Measurements from ENCODE around the gene AP4S1.
A peak's percentile ranks its signal among the peaks of the same experiment; 100 is the strongest.

The AP4S1 gene

DNA sequence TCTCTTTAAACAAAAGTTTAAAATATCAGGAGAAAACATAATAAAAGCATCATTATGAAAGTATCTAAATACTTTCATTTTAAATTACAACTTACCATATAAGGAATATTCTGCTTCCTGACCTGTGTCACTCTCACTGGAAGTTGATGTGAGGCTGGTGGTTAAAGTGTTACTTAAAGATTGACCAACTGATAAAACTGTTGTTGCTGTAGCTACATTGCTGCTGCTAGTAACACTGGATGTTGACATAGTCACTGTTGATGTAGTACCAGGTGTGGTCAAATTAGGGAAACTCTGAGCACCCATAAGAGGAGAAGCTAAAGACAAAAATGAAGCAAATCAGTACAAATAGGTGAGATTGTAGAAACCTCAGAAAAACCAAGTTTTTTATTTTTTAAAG, 102.2 kb downstream of the AP4S1 start:
- TF ChIP-seq EZH2 (IDR thresholded peaks at IDR 0.05; ENCODE audit: borderline replicate concordance, low read depth, low read length, severe bottlenecking) (no peak), CTCF (IDR thresholded peaks at IDR 0.05; ENCODE audit: borderline replicate concordance, extremely low read depth, low read length, poor library complexity, severe bottlenecking) (no peak)
- peaks cover 79% of the 10 kb centered on the region for H3K36me3 ChIP-seq (ENCODE audit: insufficient read depth, low read length)
- H4K20me1 ChIP-seq (ENCODE audit: insufficient read depth, low read length): peaks cover 7% of the 10 kb centered on the region; the same call in 1 of the 2 replicates
- H3K4me2 ChIP-seq (ENCODE audit: insufficient read depth, low read length): no peak overlapping the region
- H3K27ac ChIP-seq (ENCODE audit: low read length): no peak overlapping the region
- ATAC-seq (ENCODE audit: insufficient read depth, low read depth) (peak; percentile 23; the same call in 1 of the 3 replicates), DNase-seq (no peak)
- no peak overlapping the region for H3K4me3 ChIP-seq (ENCODE audit: low read depth in 1 of 2, low read length in 2 of 2)
- H3K9ac ChIP-seq (ENCODE audit: low read depth, low read length): no peak overlapping the region
- no peak overlapping the region for H2AFZ ChIP-seq (ENCODE audit: low read depth, low read length)
- no peaks in the 10 kb centered on the region for H3K4me1 ChIP-seq (ENCODE audit: insufficient read depth, low read length)
- H3K27me3 ChIP-seq (ENCODE audit: insufficient read depth, low read length, poor library complexity): no peaks in the 10 kb centered on the region
- no peaks in the 10 kb centered on the region for H3K79me2 ChIP-seq (ENCODE audit: insufficient read depth, low read length)
- H3K9me3 ChIP-seq (ENCODE audit: insufficient read depth, low read length, severe bottlenecking): no peaks in the 10 kb centered on the region

- Histone ChIP-seq H3K27me3 (ENCODE audit: insufficient read depth, low read length, poor library complexity) (no peaks in the 10 kb centered on the region), H3K4me1 (ENCODE audit: insufficient read depth, low read length) (no peaks in the 10 kb centered on the region), H3K79me2 (ENCODE audit: insufficient read depth, low read length) (no peaks in the 10 kb centered on the region), H3K27ac (ENCODE audit: low read length) (no peak overlapping the region), H2AFZ (ENCODE audit: low read depth, low read length) (no peak overlapping the region), H3K9me3 (ENCODE audit: insufficient read depth, low read length, severe bottlenecking) (no peaks in the 10 kb centered on the region), H3K4me3 (ENCODE audit: low read depth in 1 of 2, low read length in 2 of 2) (no peak overlapping the region), H3K4me2 (ENCODE audit: insufficient read depth, low read length) (no peak overlapping the region), H3K36me3 (ENCODE audit: insufficient read depth, low read length) (peaks cover 80% of the 10 kb centered on the region), H3K9ac (ENCODE audit: low read depth, low read length) (no peak overlapping the region), H4K20me1 (ENCODE audit: insufficient read depth, low read length) (peaks cover 7% of the 10 kb centered on the region; the same call in 1 of the 2 replicates)
- no peak for DNase-seq
- no peak for ATAC-seq (ENCODE audit: insufficient read depth, low read depth)
- TF ChIP-seq EZH2 (IDR thresholded peaks at IDR 0.05; ENCODE audit: borderline replicate concordance, low read depth, low read length, severe bottlenecking) (no peak), CTCF (IDR thresholded peaks at IDR 0.05; ENCODE audit: borderline replicate concordance, extremely low read depth, low read length, poor library complexity, severe bottlenecking) (no peak)
Measured at GRCh38 chr14:31128601-31129526, 103.4 kb downstream of the AP4S1 start.

- Histone ChIP-seq H4K20me1 (ENCODE audit: insufficient read depth, low read length) (peaks cover 7% of the 10 kb centered on the region; the same call in 1 of the 2 replicates), H3K9me3 (ENCODE audit: insufficient read depth, low read length, severe bottlenecking) (no peaks in the 10 kb centered on the region), H3K4me1 (ENCODE audit: insufficient read depth, low read length) (no peaks in the 10 kb centered on the region), H3K27me3 (ENCODE audit: insufficient read depth, low read length, poor library complexity) (no peaks in the 10 kb centered on the region), H2AFZ (ENCODE audit: low read depth, low read length) (no peak overlapping the region), H3K36me3 (ENCODE audit: insufficient read depth, low read length) (peaks cover 84% of the 10 kb centered on the region), H3K4me3 (ENCODE audit: low read depth in 1 of 2, low read length in 2 of 2) (no peak overlapping the region), H3K27ac (ENCODE audit: low read length) (no peak overlapping the region), H3K4me2 (ENCODE audit: insufficient read depth, low read length) (no peak overlapping the region), H3K79me2 (ENCODE audit: insufficient read depth, low read length) (no peaks in the 10 kb centered on the region), H3K9ac (ENCODE audit: low read depth, low read length) (no peak overlapping the region)
- ATAC-seq (ENCODE audit: insufficient read depth, low read depth) (no peak), DNase-seq (no peak)
- TF ChIP-seq CTCF (IDR thresholded peaks at IDR 0.05; ENCODE audit: borderline replicate concordance, extremely low read depth, low read length, poor library complexity, severe bottlenecking) (no peak), EZH2 (IDR thresholded peaks at IDR 0.05; ENCODE audit: borderline replicate concordance, low read depth, low read length, severe bottlenecking) (no peak)
Measured at GRCh38 chr14:31133133-31133532, 107.7 kb downstream of the AP4S1 start.
